Activated T-helper 1 cell treated with anti-CD3 and anti-CD28 coated beads, Interleukin-2, amount 50 U/mL, for 16 hours (primary cell): Measurements from ENCODE around the gene RAB31.
"Not testable (repeated sequence)": the region's sequence is repeated elsewhere in the genome, so short reads cannot be mapped to it uniquely, and the experiment has no call there.

ENCODE experiments used
- DNase-seq, 2 donors: peaks; one replicate each; pipeline ENCODE4 v3.0.0-alpha.2; 2020; ENCODE audit warnings: low read depth in 1 of 2, low spot score in 1 of 2

Gene RAB31

DNA sequence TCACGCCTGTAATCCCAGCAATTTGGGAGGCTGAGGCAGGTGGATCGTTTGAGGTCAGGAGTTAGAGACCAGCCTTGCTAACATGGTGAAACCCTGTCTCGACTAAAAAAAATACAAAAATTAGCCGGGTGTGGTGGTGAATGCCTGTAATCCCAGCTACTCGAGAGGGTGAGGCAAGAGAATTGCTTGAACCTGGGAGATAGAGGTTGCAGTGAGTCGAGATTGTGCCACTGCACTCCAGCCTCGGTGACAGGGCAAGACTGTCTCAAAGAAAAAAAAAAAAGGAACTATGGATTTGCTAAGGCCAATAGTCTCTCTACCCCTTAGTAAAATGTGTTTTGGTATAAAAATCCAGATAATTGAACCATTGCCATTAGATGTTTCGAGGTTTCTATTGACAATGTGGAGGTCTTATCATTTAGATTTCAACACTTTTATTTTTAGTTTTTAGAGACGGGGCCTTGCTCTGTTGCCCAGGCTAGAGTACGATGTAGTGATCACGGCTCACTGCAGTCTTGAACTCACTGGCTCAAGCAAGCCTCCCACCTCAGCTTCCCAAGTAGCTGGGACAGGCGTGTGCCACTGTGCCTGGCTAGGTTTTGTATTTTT, 176.5 kb downstream of the RAB31 start:
- DNase-seq: no peak

DNA sequence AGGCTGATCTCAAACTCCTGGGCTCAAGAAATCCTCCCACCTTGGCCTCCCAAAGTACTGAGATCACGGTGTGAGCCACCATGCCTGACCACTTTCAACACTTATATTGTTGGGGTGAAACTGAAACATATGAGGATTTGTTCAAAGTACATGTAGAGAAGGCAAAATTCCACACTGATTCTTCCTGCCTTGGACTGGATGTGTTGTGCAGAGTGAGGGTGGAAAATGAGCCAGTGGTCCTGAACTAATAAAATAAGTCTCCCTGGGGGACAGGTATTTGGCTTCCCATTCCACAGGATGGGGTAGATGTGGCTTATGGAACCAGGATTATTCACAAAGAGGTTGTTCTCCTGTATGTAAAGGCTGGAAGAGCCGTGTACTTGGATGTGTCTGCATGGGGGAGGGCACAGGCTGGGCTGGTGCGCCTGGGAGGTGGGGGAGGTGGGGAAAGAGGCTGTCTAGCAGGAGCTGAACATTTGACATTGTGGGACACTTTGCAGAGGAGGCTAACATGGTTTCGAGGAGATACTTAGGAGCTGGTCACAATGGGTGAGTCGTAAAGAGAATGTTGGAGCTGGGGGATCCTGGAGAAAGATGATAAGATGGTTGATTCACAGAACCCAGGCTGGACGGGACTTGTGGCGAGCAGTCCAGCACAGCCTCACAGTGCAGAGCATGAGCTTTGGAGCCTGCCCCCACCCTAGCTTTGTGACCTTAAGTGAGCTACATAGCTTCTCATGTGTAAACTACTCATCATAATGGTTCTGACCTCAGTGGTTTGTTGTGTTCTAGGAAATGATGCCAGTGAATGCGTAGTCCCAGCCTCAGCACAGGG, 177.3 kb downstream of the RAB31 start, which contains the start of gene TXNDC2:
TXNDC2 (plus strand) TSS at position 804 of the 835 bp plus-strand sequence. CDS start 708 bp downstream, outside the sequence.
- no peak for DNase-seq

DNA sequence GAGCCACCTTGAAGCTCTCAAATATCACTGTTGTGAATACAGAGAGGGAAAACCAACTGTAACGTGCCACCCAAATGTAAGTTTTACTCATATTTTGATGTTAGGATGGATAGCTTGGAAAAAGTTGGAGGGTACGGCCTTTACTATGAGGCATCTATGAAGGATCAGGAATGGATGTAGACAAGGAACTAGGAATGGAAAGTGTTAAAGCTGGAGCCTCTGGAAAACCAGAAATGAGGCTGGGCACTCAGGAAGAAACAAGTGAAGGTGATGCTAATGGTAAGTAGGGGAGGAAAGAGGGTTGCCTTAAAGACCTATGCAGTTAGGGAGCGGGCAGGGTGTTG, 177.9 kb downstream of the RAB31 start:
- DNase-seq: no peak

DNA sequence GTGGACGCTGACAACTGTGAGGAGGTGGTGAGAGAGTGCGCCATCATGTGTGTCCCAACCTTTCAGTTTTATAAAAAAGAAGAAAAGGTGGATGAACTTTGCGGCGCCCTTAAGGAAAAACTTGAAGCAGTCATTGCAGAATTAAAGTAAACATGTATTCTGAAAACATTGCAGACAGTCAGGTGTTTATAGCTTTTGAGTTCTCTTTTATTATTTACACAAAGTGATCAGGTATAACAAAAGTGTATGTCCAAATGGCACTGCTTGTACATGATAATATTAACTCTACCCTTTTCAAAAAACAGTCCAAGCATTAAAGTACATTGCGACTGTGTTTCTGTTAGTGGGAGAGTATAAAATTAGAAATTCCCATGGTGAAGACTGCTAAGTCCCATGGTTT, 179.9 kb downstream of the RAB31 start:
- DNase-seq: no peak

DNA sequence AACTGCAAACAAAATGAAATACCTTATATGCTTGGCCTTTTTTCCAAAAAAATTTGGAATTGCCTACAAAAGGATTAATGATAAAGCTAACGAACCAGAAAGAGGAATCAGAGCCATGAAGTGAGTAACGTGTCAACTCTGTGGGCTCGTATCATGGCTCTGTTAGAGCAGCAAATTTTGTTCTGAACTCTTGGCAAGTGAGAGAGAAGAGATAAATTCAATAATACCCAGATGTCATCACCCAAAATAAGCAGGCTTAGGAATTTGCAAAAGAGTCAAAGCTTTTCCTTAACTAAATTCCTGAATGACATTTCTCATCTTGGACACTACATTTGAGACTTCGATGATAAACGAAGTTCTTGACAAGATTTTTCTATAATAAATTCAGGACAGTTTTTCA, 182.1 kb downstream of the RAB31 start:
- no peak for DNase-seq

DNA sequence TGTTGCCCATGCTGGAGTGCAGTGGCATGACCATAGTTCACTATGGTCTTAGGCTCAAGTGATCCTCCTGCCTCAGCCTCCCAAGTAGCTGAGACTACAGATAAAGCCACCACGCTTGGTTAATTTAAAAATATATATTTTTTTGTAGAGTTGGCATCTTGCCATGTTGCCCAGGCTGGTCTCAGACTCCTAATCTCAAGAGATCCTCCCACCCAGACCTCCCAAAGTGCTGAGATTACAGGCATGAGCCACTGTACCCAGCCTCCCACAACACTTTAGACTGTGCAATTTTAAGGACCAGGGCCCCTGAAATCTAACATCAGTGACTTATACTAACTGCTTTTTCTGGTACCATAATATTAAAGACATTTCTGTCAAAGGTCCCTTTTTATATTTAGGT, 182.9 kb downstream of the RAB31 start:
- no peak for DNase-seq

DNA sequence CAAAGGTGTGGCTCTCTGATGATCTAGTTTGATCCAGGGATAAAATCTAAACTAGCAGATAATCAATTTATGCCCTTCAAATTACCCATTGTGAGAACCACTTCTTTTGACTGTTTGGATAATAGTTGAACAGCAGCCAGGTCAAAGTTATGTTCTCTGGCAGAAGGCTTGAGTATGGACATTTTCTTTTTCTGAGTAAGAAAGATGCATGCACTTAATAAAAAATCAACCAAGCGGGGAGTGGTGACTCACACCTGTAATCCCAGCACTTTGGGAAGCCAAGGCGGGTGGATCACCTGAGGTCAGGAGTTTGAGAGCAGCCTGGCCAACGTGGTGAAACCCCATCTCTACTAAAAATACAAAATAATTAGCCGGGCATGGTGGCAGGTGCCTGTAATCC, 183.4 kb downstream of the RAB31 start:
- DNase-seq: not testable (repeated sequence)

DNA sequence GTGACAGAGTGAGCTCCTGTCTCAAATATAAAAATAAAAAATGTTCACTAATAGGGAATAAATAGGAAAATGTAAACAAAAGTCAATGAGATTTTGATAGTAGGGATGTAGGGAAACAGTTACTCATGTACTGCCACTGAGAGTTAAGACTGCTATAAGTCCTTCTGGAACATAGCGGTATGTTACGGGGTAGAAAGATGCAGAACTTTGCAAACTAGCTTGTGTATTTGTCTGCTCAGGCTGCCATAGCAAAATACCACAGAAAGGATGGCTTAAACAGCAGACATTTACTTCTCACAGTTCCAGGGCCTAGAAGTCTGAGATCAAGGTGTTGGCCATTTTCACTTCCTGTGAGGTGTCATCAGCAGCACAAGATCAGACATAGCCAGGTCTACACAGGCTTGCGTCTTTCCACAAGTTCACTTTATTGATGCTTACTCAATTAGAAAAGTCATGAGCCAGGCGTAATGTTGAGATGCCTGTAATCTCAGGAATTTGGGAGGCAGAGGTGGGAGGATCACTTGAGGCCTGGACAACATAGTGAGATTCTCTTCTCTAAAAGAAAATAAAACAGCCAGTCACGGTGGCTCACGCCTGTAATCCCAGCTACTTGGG, 186.5 kb downstream of the RAB31 start:
- no peak for DNase-seq

DNA sequence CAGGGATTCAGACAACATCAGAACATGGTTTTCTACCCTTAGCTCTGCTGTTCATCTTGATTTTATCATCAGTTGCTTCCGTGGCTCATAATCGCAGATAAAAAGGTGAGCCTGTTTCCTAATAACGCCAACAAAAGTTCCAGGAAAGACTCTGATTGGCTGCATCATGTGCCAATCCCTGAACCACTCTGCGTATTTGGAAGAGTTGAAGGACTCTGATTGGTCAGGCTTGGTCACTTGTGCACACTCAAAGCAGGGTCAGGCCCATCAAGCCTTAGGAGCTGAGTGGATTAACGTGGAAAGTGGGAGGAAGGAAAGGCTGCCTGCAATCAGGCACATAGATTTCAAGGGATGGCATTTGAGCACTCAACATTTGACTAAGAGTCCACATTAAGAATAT, 189.0 kb downstream of the RAB31 start:
- no peak for DNase-seq

DNA sequence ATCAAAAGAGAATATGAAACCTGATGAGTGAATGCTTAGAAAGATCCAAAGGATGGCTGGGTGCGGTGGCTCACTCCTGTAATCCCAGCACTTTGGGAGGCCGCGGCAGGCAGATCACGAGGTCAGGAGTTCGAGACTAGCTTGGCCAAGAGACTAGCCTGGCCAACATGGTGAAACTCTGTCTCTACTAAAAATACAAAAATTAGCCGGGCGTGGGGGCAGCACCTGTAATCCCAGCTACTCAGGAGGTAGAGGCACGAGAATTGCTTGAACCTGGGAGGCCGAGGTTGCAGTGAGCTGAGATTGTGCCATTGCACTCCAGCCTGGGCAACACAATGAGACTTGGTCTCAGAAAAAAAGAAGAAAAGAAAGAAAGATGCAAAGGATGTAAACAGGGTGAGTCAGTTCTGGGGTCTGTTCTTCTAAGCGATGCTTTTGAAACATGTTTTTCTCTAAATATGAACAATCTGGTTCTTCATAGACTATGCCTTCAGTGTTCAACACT, 189.7 kb downstream of the RAB31 start:
- DNase-seq: not testable (repeated sequence)

DNA sequence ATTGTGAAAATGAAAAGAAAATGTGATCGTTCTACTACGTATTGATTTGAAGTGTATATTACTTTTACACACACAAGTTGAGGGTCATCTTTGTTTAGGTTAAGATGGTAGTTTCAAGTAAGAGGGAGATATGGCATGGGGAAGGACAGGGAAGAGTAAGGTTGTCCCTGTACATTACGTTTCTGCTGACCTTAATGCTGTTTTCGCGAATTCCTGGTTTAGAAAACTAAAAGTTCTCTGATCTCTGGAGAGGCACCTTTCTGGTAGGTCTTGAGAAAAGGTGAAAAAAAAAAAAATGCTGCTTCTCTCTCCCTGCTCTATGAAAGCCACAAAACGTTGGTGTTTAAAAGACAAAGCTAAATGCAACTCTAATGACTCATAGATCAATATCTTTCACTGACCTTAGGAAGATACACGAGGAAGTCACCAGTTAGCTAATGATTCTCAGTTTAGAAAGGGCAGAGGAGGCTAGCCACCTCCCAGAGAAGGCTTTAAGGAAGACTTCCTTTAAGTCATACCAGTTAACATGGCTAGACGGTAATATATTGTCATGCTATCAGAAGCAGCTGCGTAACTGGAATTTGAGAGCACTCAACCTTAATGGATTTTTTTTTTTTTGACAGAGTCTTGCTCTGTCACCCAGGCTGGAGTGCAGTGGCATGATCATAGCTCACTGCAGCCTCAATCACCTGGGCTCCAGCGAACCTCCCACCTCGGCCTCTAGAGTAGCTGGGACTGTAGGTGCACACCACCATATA, 190.9 kb downstream of the RAB31 start:
- DNase-seq: no peak

DNA sequence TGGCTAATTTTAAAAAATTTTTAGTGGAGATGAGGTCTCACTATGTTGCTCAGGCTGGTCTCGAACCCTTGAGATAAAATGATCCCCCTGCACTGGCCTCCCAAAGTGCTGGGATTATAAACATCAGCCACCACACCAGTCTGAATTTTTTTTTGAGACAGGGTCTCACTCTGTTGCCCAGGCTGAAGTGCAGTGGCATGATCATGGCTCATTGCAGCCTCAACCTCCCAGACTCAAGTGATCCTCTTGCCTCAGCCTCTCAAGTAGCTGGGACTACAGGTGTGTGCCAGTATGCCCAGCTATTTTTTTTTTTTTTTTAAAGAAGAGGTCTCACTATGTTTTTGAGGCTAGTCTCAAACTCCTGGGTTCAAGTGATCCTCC, 191.4 kb downstream of the RAB31 start:
- not testable (repeated sequence) for DNase-seq

DNA sequence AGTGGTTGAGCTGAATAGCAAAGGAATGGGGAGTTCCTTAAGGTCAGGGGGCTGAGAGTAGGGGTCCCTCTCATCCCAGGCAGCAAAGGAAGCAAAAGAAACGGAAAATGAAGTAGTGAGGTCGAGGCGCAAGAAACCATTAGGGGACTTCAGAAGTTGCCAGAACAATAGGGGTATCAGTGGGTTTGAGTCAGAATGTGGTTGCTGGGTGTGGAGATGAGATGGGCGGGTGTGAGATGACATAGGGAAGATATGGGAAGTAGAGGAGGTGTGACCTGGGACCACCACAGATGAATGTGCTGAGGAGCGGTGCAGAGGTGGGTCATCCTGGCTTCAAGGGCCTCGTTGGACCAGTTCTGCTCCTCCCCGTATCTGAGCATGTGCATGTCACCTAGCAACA, 192.6 kb downstream of the RAB31 start:
- DNase-seq: no peak

DNA sequence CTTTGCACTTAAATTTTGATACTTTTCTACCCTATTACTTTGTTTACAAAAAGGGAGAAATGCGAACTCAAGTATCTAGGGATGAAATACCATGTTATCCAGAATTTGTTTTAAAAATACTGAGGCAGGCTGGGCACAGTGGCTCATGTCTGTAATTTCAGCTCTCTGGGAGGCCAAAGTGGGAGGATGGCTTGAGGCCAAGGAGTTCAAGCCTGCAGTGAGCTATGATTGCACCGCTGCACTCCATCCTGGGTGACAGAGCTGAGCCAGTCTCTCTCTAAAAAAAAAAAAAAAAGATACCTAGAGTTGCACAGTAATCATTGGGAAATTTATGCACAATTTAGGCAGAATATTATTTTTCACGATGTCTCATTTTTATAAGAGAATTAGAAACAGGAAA, 193.3 kb downstream of the RAB31 start:
- DNase-seq: no peak

DNA sequence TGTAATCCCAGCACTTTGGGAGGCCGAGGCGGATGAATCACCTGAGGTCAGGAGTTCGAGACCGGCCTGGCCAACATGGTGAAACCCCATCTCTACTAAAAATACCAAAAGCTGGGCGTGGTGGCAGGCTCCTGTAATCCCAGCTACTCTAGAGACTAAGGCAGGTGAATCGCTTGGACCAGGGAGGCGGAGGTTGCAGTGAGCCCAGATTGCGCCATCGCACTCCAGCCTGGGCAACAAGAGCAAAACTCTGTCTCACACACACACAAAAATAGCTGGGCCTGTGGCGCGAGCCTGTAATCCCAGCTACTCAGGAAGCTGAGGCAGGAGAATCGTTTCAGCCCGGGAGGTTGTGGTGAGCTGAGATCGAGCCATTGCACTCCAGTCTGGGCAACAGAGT, 194.2 kb downstream of the RAB31 start:
- not testable (repeated sequence) for DNase-seq

DNA sequence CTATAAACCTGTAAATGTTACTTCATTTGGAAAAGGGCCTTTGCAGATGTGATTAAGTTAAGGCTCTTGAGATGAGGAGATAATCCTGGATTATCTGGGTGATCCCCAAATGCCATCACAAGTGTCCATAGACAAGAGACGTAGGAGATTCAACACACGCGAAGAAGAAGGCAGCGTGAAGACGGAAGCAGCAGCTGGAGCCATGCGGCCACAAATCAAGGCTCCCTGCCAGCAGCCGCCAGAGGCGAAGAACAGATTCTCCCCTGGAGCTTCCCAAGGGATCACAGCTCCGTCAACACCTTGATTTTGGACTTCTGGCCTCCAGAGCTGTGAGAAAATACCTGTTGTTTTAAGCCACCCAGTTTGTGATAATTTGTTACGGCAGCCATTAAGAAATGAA, 194.7 kb downstream of the RAB31 start:
- no peak for DNase-seq

DNA sequence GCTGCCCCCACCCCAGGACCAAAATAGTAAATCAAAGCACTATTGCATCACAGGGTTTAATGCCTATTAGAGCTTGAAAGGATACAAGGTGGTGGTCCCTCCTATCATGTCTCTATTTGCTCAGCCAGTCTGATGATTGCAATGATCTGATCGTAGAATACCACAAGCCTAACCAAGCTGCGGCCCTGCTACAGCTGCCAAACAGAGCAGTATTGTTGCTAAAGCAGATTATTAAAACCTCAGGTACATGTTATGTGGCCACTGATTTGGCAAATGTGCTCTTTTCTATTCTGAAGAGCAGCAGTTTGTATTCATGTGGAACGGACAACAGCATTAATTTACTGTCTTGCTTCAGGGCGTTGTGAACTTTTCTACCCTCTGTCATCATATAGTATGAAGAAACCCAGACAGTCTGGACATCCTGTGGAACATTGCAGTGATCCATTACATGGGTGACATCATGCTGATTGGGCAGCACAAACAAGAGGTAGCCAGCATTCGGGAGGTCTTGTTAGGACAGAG, 197.4 kb downstream of the RAB31 start:
- no peak for DNase-seq

DNA sequence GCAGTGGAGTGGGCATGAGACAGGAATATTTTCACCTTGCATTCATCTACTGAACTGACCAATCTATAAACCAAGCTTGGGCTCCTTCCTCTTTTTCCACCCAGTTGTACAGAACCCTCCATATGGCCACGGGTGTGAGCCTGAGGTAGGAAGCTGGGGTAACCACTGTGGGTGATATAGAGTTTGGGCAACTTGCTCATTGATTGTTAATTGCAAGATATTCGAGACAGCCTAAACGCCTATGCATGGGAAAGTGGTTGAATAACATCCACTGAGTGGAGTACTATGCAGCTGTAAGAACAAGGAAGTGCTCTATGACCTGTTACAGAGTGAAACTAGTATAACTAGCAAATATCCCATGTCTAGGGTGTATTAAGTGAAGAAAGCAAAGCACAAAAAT, 198.4 kb downstream of the RAB31 start:
- no peak for DNase-seq

DNA sequence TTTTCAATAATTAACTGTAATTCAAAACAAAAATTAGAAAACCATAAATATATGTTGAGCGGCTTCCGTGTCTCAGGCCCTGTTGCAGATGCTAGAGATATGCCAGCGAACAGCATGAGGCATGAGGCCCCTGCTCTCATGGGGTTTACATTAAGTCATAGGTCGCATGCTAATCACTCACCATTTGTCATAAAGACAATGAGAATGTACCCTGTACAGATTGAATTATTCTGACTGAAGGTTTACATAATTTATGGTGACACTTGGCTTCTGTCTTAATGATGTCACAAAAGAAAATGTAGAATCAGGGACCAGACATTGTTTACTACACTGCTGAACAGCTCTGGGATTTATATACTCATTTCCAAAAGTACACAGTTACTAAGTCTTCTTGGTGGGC, 199.8 kb downstream of the RAB31 start:
- no peak for DNase-seq

DNA sequence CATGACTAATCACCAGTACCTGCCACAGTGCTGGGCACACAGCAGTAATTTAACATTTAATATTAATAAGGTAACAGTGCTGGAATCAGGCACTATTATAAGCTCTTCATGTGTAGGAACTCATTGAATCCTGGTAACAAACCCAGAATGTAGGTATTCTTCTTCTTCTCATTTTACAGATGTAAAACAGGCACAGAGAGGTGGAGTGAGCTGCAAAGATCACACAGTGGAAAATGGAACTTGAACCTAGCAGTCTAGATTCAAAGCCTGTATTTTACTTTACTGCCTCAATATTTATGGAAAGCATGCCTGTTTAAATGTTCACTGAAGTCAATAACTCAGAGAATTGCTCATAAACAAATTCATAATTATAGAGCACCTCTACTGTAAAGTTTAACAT, 202.0 kb downstream of the RAB31 start:
- DNase-seq: no peak

DNA sequence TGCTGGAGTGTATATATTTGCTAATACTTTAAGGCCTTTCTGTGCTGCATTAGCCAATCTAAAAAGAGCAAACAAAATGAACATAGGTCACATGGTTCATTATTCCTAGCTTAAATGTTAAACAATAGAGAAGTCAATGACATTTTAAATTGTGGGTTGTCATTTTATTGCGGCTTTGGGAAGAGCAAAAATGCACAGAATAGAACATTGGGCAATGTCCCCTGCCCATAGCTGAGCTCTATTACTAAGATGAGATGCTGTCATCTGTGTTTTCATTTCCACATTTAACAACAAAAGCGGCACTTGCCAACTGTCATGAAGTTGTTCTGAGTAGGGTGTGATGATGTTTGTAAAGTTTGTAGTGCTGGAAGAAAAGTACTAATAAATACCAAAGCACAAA, 202.6 kb downstream of the RAB31 start:
- no peak for DNase-seq
